HUDEP-2 (cell line): ENCODE data around the gene DCD.
"Not testable (repeated sequence)": the region's sequence is repeated elsewhere in the genome, so short reads cannot be mapped to it uniquely, and the experiment has no call there.

Source experiments
- DNase-seq, 76 experiments: peaks; one replicate each; lab custom pipeline; 2025; ENCODE audit not compliant: unreplicated experiment in 76 of 76; lab: John Stamatoyannopoulos, UW

Gene DCD

GRCh38 chr12:54657105-54657607, 9.0 kb upstream of the DCD start:
- DNase-seq = no peak

GRCh38 chr12:54654926-54655325, 6.8 kb upstream of the DCD start:
- DNase-seq = no peak

- no peak for DNase-seq
Observed at GRCh38 chr12:54653025-54653424, 4.9 kb upstream of the DCD start.

GRCh38 chr12:54650889-54651288, 2.7 kb upstream of the DCD start:
- DNase-seq = no peak

GRCh38 chr12:54650409-54650808, 2.2 kb upstream of the DCD start:
- no peak for DNase-seq

GRCh38 chr12:54649825-54650224, 1.7 kb upstream of the DCD start:
- DNase-seq = no peak

GRCh38 chr12:54641554-54641953, 6.6 kb downstream of the DCD start:
- DNase-seq = no peak

- DNase-seq = no peak
Observed at GRCh38 chr12:54641089-54641488, 7.1 kb downstream of the DCD start.

- not testable (repeated sequence) for DNase-seq
Observed at GRCh38 chr12:54639112-54639511, 9.1 kb downstream of the DCD start.

- no peak for DNase-seq
Observed at GRCh38 chr12:54634795-54635194, 13.4 kb downstream of the DCD start, which contains the start of gene LACRT. Gene LACRT (minus strand): TSS chr12:54634895. CDS start chr12:54634841, 54 bp downstream.

GRCh38 chr12:54631988-54632728, 16.0 kb downstream of the DCD start:
- DNase-seq = no peak

- no peak for DNase-seq
Observed at GRCh38 chr12:54631551-54631950, 16.6 kb downstream of the DCD start.

- no peak for DNase-seq
Observed at GRCh38 chr12:54629925-54630324, 18.2 kb downstream of the DCD start.

- no peak for DNase-seq
Observed at GRCh38 chr12:54628186-54628846, 19.8 kb downstream of the DCD start.

- DNase-seq = no peak
Observed at GRCh38 chr12:54627304-54627703, 20.9 kb downstream of the DCD start.

GRCh38 chr12:54625598-54625997, 22.6 kb downstream of the DCD start:
- DNase-seq = no peak

GRCh38 chr12:54624315-54625279, 23.6 kb downstream of the DCD start:
- no peak for DNase-seq

GRCh38 chr12:54622463-54623183, 25.5 kb downstream of the DCD start:
- DNase-seq = no peak

- DNase-seq = no peak
Observed at GRCh38 chr12:54616933-54617680, 31.1 kb downstream of the DCD start.
